Right atrium auricular region (tissue), 2 donors: ENCODE data around the gene CCL8. TPM values are rescaled to one million over a fixed set of nuclear protein-coding genes. Genes with fewer than 3 reads are reported as not detected.

Experiments
- DNase-seq: peaks from one replicate; pipeline ENCODE4 v3.0.0-alpha.2; 2019; ENCODE audit warnings: low spot score
- H3K27ac ChIP-seq, 2 donors: fragments of 200-600 bp; sonication (generic); 1 replicate in 1 of 2; 2 replicates in 1 of 2; pipeline ENCODE4 v1.5.1; 2016 to 2019
- H3K27me3 ChIP-seq, 2 donors: fragments of 200-600 bp; sonication (generic); one replicate each; pipeline versions ENCODE4 v1.5.1 to v1.6.0; 2017 to 2019
- H3K36me3 ChIP-seq: fragments of 200-600 bp; sonication (generic); one replicate; pipeline ENCODE4 v1.5.1; 2016
- H3K4me1 ChIP-seq, 2 donors: fragments of 200-600 bp; sonication (generic); one replicate each; pipeline versions ENCODE4 v1.5.1 to v1.6.0; 2017 to 2019
- H3K4me3 ChIP-seq, 2 donors: fragments of 200-600 bp; sonication (generic); 1 replicate in 1 of 2; 2 replicates in 1 of 2; pipeline ENCODE4 v1.5.1; 2017 to 2019; ENCODE audit warnings: mild to moderate bottlenecking in 1 of 2, moderate library complexity in 1 of 2
- H3K9me3 ChIP-seq, 2 donors: fragments of 200-600 bp; sonication (generic); one replicate each; pipeline ENCODE4 v1.5.1; 2019
- total RNA-seq, 2 donors: library from RNA; depleted of rRNA; stranded (reverse); fragments of >200 nt; gene quantifications; one replicate each; pipeline ENCODE4 v1.1.0, GENCODE V29; 2016
- TF ChIP-seq, protein P1 (sequence below), 2 donors: fragments of 200-600 bp; sonication (generic); IDR thresholded peaks; one replicate each; pipeline ENCODE4 v1.5.1; 2019; ENCODE audit warnings: antibody characterized with exemption in 2 of 2

The CCL8 gene
- total RNA-seq, 2 donors from 2014 or later: 0.52 TPM; not detected in 1

DNA sequence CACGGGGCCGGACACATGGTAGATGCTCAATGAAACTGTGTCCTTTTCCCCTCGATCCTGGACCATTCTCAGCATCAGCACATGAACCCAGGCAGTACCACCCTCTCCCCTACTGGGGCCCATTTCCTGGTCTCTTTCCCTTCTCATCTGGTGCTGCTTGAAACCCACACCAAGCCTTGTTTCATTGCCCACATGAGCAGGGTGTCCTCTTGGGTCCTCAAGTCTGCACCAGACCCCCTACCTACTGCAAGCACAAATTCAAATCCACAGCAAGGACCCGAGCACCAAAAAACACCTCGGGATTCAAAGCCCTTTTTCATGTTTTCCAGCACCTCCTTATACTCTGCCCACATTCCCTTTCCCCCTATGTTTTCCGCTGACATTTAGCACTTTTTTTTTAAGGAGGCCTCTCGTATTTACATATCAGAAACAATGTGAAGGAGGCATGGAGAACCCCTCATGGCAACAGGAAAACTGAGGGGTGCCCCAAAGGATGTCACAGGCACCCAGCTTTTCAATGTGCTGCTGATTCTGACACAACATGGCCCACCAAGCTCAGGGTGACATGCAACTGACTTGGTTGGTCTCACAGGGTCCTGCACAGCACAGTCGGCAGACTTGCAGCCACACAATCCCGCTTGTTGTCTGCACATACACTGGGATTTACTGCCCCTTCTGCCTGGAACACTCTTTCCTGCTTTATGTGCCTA lies 48.4 kb downstream of the CCL8 start:
- DNase-seq: no peak
- Histone ChIP-seq H3K36me3 (no peaks in the 10 kb centered on the region), H3K9me3 (no peaks in the 10 kb centered on the region), H3K4me3 (no peak overlapping the region), H3K27ac (no peak overlapping the region), H3K27me3 (no peaks in the 10 kb centered on the region), H3K4me1 (no peaks in the 10 kb centered on the region)
- TF ChIP-seq, protein P1, sequence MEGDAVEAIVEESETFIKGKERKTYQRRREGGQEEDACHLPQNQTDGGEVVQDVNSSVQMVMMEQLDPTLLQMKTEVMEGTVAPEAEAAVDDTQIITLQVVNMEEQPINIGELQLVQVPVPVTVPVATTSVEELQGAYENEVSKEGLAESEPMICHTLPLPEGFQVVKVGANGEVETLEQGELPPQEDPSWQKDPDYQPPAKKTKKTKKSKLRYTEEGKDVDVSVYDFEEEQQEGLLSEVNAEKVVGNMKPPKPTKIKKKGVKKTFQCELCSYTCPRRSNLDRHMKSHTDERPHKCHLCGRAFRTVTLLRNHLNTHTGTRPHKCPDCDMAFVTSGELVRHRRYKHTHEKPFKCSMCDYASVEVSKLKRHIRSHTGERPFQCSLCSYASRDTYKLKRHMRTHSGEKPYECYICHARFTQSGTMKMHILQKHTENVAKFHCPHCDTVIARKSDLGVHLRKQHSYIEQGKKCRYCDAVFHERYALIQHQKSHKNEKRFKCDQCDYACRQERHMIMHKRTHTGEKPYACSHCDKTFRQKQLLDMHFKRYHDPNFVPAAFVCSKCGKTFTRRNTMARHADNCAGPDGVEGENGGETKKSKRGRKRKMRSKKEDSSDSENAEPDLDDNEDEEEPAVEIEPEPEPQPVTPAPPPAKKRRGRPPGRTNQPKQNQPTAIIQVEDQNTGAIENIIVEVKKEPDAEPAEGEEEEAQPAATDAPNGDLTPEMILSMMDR (IDR thresholded peaks at IDR 0.05): no peak

DNA sequence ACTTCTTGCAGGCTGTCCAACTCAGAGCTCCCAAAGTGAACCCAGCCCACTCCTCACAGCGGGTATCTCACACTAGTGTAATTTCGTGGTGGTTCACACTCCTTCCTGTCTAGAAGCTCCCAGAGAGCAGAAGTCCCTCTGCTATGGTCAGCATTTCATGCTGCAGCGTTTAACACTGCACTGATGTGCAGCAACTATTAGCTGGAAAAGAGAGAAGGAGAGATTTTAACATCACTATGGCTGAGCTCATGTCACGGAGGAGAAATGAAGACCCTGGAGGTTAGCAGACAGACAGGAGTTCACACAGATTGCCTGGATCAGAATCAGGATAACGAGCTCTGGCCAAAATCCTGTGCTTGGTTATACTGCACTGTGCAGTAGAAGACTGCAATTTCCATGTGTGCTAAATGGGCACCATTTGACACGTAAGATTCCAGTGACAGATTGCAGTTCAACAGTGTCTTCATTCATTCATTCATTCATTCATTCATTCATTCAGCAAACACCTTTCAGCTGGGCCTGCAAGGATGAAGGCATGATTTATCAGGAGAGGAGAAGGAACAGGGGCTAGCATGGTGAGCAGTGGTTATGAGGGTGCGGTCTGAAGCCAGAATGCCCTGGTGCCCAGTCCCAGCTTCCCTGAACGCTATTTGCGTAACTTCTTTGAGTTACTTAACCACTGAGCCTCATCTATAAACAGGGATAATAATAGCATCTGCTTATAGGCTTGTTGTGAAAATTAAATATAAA lies 49.1 kb downstream of the CCL8 start:
- TF ChIP-seq, protein P1 (IDR thresholded peaks at IDR 0.05): no peak
- no peak overlapping the region for H3K27ac ChIP-seq
- no peak overlapping the region for H3K4me3 ChIP-seq

DNA sequence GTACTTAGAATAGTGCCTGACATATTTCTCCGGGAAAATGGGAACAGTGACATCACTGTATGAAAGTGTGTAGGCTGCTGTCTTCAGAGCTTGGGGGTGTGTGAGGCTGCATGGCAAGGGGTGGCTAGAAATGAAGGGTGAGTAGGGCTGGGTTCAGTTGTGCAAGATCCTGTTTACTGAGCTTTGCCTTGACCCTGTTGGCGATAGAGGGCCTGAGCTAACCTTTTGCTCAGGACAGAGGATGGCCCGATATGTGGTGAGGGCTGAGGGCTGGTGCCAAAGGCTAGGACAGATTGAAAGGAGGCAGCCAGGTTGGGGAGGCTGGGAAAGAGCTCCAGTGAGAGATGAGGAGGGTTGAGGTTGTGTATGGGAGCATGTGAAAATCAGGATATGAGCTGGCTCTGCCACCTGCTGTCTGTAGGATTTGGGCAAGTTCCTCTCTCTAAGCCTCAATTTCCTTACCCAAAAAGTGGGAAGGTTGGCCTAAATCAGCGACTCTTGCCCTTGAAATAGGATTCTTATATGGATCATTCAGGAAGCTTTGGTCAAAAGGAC lies 49.8 kb downstream of the CCL8 start:
- H3K27ac ChIP-seq: no peak overlapping the region
- H3K4me3 ChIP-seq: no peak overlapping the region
- DNase-seq: no peak
- H3K36me3 ChIP-seq: no peaks in the 10 kb centered on the region
- TF ChIP-seq, protein P1 (IDR thresholded peaks at IDR 0.05): no peak
- no peaks in the 10 kb centered on the region for H3K27me3 ChIP-seq
- H3K9me3 ChIP-seq: no peaks in the 10 kb centered on the region
- H3K4me1 ChIP-seq: no peaks in the 10 kb centered on the region

More for the DNA sequence above, 49.1 kb downstream of the CCL8 start:
- no peak for DNase-seq
- Histone ChIP-seq H3K27me3 (no peaks in the 10 kb centered on the region), H3K4me1 (no peaks in the 10 kb centered on the region), H3K9me3 (no peaks in the 10 kb centered on the region), H3K36me3 (no peaks in the 10 kb centered on the region)

DNA sequence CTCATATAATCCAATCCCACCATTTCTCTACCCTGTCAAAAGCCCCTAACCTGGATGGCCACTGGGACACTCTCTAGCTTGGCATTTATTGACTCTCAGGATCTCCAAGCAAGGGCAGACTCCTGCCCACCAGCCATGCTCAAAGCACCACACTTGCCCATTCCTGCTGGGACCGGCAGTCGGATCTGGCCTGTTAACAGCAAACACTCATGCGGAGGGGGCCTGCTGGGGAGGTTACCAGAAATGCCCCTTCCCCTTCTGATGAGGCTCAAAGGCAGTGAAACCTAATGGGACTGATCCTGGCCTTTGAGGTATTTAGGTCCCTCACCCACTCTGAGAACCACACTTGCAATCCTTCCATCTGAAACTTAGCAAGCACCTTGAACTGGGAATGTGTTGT lies 50.3 kb downstream of the CCL8 start:
- Histone ChIP-seq H3K4me3 (no peak overlapping the region), H3K9me3 (no peaks in the 10 kb centered on the region), H3K27me3 (no peaks in the 10 kb centered on the region), H3K36me3 (no peaks in the 10 kb centered on the region), H3K27ac (no peak overlapping the region), H3K4me1 (no peaks in the 10 kb centered on the region)
- no peak for DNase-seq
- TF ChIP-seq, protein P1 (IDR thresholded peaks at IDR 0.05): no peak

DNA sequence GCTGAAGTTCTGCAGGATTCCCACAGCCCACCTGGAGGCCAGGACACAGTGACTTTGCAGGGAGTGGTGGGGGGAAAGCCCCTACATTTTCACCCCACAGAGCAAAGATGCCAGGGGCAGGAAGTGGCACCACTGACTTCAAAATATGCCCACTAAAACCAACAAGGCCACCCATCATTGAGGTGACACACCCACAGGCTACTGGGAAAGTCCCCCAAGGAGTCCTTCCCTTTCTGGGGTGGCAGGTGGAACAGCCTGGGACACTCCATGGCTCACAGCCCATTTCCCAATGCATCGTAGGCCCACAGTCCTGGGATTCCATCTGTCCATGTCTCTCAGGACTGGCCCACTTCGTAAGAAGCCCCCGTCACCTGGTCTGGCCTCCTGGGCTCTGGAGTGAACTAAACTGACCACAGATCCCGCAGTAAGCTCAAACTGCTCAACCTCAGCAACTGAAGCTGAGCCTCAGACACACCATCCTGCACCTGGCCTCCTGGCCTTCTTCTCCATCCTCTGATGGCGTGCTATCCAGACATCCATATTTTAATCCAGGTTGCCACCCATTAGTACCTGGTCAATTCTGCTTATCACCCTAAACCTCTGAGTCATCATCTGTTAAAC lies 51.3 kb downstream of the CCL8 start:
- no peaks in the 10 kb centered on the region for H3K4me1 ChIP-seq
- H3K27me3 ChIP-seq: no peaks in the 10 kb centered on the region
- H3K36me3 ChIP-seq: no peaks in the 10 kb centered on the region
- DNase-seq: no peak
- no peak overlapping the region for H3K4me3 ChIP-seq
- H3K27ac ChIP-seq: no peak overlapping the region
- H3K9me3 ChIP-seq: no peaks in the 10 kb centered on the region
- TF ChIP-seq, protein P1 (IDR thresholded peaks at IDR 0.05): no peak
